Type B pancreatic cell (in vitro differentiated cells): ENCODE data around the gene DMRT3. TPM values are rescaled to one million over a fixed set of nuclear protein-coding genes. Genes with fewer than 3 reads are reported as not detected.
A peak's percentile ranks its signal among the peaks of the same experiment; 100 is the strongest.

Experiments
- DNase-seq: peaks from one replicate; pipeline ENCODE4 v3.0.0; 2021; ENCODE audit warnings: mixed read lengths; ENCODE audit not compliant: unreplicated experiment; ENCODE audit errors: extremely low spot score
- H3K27ac Mint-ChIP-seq: 2 replicates; pipeline ENCODE4 v1.8.0; 2021; ENCODE audit warnings: mild to moderate bottlenecking, mixed read lengths
- H3K27me3 Mint-ChIP-seq: 2 replicates; pipeline ENCODE4 v1.8.0; 2021; ENCODE audit warnings: mixed read lengths
- H3K36me3 Mint-ChIP-seq: 2 replicates; pipeline ENCODE4 v1.8.0; 2021; ENCODE audit warnings: mixed read lengths
- H3K4me1 Mint-ChIP-seq: one replicate; pipeline ENCODE4 v1.8.0; 2021; ENCODE audit warnings: mixed read lengths; ENCODE audit not compliant: unreplicated experiment
- H3K4me3 Mint-ChIP-seq: 2 replicates; pipeline ENCODE4 v1.8.0; 2021; ENCODE audit warnings: mild to moderate bottlenecking, mixed read lengths
- H3K9me3 Mint-ChIP-seq: 2 replicates; pipeline ENCODE4 v1.8.0; 2021; ENCODE audit warnings: mixed read lengths
- CTCF ChIP-seq: fragments of 200-600 bp; sonication (generic); conservative IDR thresholded peaks from 2 replicates; pipeline ENCODE4 v1.5.0; 2021; ENCODE audit warnings: antibody characterized with exemption, mild to moderate bottlenecking
- total RNA-seq: library from RNA; stranded (reverse); gene quantifications from 2 replicates; pipeline ENCODE4 v1.2.1, GENCODE V29; 2021; ENCODE audit warnings: low replicate concordance

DMRT3 gene
- total RNA-seq, 1 donor from 2014 or later, result 0.80 TPM

GRCh38 chr9:972501-973294 is 3.8 kb upstream of the DMRT3 start:
- DNase-seq, result no peak
- no peaks in the 10 kb centered on the region for H3K9me3 Mint-ChIP-seq
- no peak for TF ChIP-seq CTCF
- peak overlapping the region; percentile 77 for H3K4me3 Mint-ChIP-seq
- H3K36me3 Mint-ChIP-seq, result no peaks in the 10 kb centered on the region
- H3K27me3 Mint-ChIP-seq, result peaks cover 87% of the 10 kb centered on the region
- peaks cover 21% of the 10 kb centered on the region for H3K4me1 Mint-ChIP-seq
- peak overlapping the region; percentile 23 for H3K27ac Mint-ChIP-seq

GRCh38 chr9:973295-973834 is 3.1 kb upstream of the DMRT3 start:
- Mint-ChIP-seq H3K9me3 (no peaks in the 10 kb centered on the region), H3K4me3 (peak overlapping the region; percentile 24), H3K36me3 (no peaks in the 10 kb centered on the region), H3K27me3 (peaks cover 87% of the 10 kb centered on the region), H3K27ac (peak overlapping the region; percentile 10), H3K4me1 (peaks cover 17% of the 10 kb centered on the region)
- no peak for DNase-seq
- no peak for TF ChIP-seq CTCF

GRCh38 chr9:974031-974995 is 2.1 kb upstream of the DMRT3 start:
- TF ChIP-seq CTCF, result no peak
- H3K36me3 Mint-ChIP-seq, result no peaks in the 10 kb centered on the region
- H3K27ac Mint-ChIP-seq, result peak overlapping the region; percentile 10
- no peaks in the 10 kb centered on the region for H3K9me3 Mint-ChIP-seq
- peak overlapping the region; percentile 19 for H3K4me3 Mint-ChIP-seq
- DNase-seq, result no peak
- H3K27me3 Mint-ChIP-seq, result peaks cover 87% of the 10 kb centered on the region
- peaks cover 17% of the 10 kb centered on the region for H3K4me1 Mint-ChIP-seq

- Mint-ChIP-seq H3K27me3 (peaks cover 88% of the 10 kb centered on the region), H3K4me3 (peak overlapping the region; percentile 19), H3K27ac (peak overlapping the region; percentile 21), H3K4me1 (peaks cover 16% of the 10 kb centered on the region), H3K36me3 (no peaks in the 10 kb centered on the region), H3K9me3 (no peaks in the 10 kb centered on the region)
- no peak for TF ChIP-seq CTCF
- no peak for DNase-seq
Measured at GRCh38 chr9:974996-975739, 1.3 kb upstream of the DMRT3 start.

- Mint-ChIP-seq H3K27me3 (peaks cover 88% of the 10 kb centered on the region), H3K36me3 (no peaks in the 10 kb centered on the region), H3K4me3 (peak overlapping the region; percentile 81), H3K9me3 (no peaks in the 10 kb centered on the region), H3K4me1 (peaks cover 13% of the 10 kb centered on the region), H3K27ac (peak overlapping the region; percentile 70)
- TF ChIP-seq CTCF, result no peak
- DNase-seq, result no peak
Measured at GRCh38 chr9:975740-976257, 656 bp upstream of the DMRT3 start.
